ENCODE data around the gene S100A2.
"Not testable (repeated sequence)": the region's sequence is repeated elsewhere in the genome, so short reads cannot be mapped to it uniquely, and the experiment has no call there.

S100A2 gene

DNA sequence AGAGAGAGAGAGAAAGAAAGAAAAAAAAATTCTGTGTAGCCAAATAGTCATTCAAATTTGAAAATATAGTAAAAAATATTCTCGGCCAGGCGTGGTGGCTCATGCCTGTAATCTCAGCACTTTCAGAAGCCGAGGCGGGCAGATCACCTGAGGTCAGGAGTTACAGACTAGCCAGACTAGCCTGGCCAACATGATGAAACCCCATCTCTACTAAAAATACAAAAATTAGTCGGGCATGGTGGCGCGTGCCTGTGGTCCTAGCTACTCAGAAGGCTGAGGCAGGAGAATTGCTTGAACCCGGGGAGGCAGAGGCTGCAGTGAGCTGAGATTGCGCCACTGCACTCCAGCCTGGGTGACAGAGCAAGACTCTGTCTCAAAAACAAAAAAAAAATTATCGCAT is 22.4 kb upstream of the S100A2 start:
- not testable (repeated sequence) for DNase-seq

DNA sequence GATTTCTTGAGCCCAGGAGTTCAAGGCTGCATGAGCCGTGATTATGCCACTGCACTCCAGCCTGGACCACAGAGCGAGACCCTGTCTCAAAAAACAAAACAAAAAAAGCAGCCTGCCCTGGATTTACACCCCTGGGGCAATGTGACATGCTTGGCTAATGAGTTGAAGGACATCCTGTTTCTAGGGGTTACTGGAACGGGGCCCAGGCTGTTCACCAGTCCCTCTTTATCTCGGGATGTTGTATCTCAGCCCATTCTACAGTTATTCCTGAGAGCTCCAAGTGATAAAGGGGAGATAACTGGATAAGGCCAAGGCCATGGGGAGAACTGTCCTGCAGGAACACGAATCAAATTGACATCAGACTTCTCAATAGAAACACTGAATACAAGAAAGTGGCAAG is 21.7 kb upstream of the S100A2 start:
- DNase-seq: no peak

DNA sequence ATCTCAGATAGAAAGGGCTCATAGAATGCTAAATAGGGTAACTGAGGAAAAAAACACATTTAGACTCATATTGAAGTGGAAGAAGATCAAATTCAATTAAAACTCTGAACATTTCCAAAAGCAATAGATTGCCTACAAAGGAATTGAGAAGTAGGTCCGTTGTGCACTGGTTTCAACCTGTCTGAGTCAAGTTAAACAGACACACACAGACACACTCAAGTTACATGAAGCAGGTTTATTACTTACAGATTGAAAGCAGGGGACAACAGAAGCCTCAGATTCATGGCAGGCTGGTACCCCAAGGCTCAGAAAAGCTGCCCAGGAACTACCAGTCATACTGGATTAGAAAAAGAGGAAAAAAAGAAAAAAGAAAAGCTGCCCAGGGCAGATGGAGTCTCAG is 20.7 kb upstream of the S100A2 start:
- no peak for DNase-seq

DNA sequence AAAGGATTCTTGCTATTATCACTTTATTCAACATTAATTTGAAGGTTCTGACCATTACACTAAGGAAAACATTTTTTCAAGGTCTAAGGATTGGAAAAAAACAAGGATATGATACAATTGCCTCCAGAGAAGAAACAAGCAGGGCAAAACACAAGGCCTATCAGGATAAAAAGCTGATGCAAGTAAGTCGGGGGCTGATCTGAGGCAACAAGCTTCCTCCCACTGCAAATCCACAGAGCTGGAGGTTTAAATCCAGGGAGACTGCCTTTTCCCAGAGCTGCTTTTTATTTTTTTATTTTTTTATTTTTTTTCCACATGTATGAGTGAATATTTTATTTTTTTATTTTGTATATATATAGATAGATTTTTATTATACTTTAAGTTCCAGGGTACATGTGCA is 19.4 kb upstream of the S100A2 start:
- no peak for DNase-seq

DNA sequence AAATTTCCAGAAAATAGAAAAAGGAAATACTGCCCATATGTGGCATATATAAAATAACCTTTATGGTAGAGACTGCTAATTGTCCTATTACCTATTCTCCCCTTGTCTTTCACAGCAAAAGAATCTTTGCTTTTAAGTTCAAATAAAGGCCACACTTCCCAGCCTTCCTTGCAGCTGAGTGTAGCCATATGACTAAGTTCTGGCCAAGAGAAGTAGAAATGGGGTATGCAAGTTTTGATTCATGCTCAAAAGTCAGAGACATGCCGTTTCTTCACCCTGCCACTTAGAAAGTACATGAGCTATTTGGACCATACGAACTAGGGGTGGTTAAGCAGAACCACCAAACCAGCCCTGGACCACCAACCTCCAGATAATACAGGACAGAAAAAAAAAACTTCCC is 18.3 kb upstream of the S100A2 start:
- no peak for DNase-seq

DNA sequence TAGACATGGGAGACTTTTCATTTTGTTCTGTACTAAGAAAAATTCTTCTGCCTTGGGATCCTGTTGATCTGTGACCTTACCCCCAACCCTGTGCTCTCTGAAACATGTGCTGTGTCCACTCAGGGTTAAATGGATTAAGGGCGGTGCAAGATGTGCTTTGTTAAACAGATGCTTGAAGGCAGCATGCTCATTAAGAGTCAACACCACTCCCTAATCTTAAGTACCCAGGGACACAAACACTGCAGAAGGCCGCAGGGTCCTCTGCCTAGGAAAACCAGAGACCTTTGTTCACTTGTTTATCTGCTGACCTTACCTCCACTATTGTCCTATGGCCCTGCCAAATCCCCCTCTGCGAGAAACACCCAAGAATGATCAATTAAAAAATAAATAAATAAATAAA is 17.9 kb upstream of the S100A2 start:
- DNase-seq: not testable (repeated sequence)

DNA sequence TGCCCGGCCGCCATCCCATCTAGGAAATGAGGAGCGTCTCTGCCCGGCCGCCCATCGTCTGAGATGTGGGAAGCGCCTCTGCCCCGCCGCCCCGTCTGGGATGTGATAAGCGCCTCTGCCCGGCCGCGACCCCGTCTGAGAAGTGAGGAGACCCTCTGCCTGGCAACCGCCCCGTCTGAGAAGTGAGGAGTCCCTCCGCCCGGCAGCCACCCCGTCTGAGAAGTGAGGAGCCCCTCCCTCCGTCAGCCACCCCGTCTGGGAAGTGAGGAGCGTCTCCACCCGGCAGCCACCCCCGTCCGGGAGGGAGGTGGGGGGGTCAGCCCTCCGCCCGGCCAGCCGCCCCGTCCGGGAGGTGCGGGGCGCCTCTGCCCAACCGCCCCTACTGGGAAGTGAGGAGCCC is 17.2 kb upstream of the S100A2 start:
- DNase-seq: not testable (repeated sequence)

DNA sequence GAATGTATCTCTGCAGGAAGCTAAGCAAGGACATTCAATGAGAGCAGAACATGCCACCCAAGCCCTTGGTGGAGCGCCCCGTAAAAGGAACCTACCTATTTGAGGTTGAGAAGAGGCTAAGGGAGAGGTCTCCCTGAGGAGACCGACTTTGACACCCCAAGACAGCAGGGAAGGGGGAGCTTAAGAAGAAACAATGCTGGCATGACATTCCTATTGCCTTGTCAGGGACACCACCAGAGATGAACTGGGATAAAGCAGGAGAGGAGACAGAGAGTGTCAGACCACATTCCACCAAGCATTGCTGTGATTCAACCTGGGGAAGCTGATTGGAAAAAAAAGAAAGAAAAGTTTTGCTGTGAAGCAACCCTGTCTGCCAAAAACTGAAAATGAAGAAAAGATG is 13.3 kb upstream of the S100A2 start:
- no peak for DNase-seq

DNA sequence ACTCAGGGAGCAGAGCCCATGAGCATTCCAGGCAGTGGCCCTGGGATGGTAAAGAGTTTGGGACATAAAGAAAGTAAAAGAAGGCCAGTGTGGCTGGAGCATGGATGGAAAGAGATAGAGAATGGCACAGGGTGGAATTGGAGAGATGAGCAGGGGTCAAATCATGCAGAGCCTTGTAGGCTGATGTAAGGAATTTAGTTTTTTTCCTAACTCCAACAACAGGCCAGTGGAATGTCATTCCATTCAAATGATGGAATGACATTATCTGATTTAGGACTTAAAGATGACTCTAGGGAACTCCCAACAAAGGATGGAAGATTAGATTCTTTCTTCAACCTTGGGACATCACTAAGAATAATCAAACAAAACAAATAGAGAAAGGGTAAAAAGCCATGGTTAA is 12.8 kb upstream of the S100A2 start:
- no peak for DNase-seq

DNA sequence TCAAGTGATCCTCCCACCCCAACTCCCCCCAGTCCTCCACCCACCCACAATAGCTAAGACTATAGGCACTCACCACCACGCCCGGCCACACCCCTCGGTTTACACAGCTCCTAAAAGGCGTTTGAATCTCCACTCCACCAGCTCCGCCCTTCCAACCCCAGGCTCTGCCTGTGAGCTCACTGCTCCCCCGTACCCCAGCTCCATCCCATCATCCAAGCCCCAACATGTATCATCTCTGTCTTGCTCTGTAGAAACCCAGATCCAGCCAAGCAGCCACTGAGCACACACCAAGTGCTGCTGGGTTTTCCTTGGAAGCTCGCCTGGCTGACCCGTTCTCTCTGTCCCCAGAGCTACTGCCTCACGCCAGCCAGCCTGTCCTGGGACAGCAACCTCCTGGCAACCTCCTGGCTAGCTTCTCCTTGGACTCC is 12.0 kb upstream of the S100A2 start:
- DNase-seq: no peak

DNA sequence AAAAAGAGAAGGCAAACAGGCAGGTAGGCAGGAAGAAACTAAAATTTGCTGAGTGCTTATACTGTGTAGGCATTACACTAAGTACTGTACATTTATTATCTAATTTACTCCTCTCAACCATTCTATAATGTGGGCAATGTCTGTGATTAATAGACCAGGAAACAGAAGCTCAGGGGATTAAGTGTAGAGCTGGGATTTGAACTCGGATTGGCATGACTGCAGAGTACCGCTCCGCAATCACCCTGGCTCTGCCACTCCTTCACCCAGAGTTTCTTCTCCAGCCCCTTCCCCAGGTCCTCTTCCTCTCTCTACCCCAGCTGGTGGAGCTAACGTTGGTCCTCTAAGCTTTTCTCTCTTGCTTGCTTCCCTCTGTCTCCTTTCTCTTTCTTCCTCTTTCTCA is 11.5 kb upstream of the S100A2 start:
- no peak for DNase-seq

DNA sequence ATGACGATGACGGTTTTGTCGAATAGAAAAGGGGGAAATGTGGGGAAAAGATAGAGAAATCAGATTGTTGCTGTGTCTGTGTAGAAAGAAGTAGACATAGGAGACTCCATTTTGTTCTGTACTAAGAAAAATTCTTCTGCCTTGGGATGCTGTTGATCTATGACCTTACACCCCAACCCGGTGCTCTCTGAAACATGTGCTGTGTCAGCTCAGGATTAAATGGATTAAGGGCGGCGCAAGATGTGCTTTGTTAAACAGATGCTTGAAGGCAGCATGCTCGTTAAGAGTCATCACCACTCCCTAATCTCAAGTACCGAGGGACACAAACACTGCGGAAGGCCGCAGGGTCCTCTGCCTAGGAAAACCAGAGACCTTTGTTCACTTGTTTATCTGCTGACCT is 9.9 kb upstream of the S100A2 start:
- DNase-seq: peak in 1 of 3 experiments; percentile 52

DNA sequence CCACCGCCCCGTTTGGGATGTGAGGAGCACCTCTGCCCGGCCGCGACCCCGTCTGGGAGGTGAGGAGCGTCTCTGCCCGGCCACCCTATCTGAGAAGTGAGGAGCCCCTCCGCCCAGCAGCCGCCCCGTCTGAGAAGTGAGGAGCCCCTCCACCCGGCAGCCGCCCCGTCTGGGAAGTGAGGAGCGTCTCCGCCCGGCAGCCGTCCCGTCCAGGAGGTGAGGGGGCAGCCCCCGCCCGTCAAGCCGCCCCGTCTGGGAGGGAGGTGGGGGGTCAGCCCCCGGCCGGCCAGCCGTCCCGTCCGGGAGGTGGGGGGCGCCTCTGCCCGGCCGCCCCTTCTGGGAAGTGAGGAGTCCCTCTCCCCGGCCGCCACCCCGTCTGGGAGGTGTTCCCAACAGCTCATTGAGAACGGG is 9.4 kb upstream of the S100A2 start:
- not testable (repeated sequence) for DNase-seq

DNA sequence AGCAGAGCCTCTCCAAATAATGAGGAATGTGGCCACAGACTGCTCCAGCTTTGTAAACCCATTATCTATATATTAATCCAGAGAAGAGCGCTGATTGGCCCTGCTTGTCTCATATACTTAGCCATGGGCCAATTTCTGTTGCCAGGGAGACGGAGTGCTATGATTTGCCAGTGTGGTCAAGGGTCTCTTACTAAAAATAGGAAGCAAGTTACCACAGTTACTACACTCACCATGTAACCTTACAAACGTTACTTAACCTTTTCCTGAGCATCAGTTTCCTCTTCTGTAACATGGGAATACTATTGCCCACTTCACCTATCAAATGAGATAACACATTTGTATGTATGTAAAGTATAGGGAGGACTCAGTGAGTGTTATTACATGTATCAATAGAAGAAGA is 7.7 kb upstream of the S100A2 start:
- DNase-seq: peak in 1 of 3 experiments; percentile 52

DNA sequence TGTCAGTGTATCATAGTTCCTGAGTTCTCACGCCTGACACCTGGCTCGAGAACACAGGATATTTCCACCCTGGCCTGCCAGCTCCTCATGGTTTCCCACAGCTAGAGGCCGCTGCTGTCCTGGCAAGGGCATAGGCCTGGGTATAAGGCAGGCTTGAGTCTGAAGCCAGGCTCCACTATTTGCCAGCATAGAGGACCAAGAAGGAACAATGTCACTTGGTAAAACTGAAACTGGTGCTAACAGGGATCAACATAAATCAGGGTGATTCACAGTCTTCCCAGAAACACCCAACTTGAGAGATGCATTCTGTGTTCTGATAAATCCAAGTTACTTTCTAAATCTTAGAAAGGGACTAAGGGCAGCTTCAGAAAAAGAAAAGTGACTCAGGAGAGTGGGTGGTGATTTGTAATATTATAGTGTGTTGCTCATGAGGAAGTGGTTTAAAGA is 6.9 kb upstream of the S100A2 start:
- DNase-seq: peak; percentile 57 to 76 (median 70)

DNA sequence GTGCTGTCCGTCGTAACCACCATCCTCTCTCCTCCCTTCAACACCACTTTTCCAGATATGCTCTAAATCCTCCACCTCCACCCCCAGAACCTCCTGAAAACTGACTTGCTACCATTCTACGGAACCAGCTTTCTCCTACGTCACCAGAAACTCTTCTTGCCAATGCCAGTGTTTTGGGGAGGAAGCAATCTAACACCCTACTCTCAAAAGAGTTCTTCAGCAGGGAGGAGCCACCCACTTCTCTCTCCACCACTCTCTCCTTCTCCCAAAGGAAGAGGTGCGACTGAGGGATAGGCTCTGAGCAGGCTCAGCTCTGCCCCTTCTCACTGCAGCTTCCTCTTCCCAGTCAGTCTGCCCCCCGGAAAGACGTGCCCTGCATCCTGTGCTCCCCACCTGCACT is 6.1 kb upstream of the S100A2 start:
- DNase-seq: no peak

DNA sequence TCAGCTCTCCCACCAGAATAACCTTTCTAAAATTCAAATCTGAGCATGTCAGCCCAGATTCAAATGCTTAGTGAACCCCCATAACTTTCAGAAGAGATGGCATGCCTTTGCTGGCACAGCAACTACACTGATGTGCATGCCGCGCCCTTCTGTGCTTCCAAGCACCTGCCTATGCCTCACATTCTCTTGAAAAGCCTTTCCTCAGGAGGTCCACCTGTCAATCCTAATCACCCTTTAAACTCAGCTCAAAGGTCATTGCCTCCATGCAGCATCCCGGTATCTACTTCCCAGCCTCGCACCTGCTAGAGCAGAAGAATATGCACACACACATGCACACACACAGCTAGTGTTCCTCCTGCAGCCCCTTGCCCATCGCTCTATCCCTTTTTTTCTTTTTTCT is 5.2 kb upstream of the S100A2 start:
- peak in 1 of 3 experiments; percentile 16 for DNase-seq

DNA sequence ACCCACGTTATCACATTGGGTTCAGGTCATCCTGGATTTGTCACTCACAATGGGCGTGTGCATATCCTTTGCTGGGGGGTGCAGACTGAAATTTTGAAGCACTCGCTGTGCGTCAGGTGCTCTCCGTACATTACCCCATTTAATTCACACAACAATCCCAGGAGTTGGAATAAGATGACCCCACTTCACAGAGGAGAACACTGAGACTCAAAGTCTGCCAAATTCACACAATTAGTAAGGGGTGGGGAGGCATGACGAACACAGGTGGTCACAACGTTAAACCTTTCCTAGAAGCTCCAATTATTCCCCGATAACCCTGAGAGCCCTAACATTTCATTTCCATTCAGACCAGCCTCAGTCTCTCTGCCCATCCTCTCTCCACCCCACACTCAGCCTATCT is 3.8 kb upstream of the S100A2 start:
- no peak for DNase-seq

DNA sequence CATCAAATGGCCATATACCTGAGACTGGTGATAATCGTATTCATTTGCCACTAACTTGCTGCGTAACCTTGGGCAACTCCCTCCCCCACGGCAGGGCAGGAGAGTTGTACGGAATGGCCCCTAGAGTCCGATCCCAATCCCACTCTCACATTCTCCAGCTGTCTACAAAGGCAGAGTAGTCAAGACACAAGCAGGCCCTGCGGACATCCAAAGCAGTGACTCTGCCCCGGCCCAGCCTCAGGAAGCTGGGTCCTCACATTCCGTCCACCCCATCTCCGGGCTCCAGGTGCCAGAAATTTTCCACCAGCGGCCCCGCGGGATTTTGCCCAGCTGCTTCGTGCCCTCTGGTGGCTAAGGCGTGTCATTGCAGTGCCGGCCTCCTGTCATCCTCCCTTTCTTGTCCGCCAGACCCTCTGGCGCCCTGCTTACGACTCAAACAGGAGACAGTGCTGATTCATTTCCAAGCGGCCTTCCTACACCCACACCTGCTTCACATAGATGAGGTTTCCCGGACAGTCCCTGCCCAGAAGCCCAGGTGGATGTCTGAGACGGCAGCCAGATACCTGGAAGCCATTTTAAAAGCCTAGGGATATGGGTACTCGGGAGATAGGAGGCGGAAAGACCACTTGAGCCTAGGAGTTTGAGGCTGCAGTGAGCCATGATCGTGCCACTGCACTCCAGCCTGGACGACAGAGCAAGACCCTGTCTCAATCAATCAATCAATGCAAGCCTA is 2.9 kb upstream of the S100A2 start:
- DNase-seq: peak; percentile 82 to 99 (median 92)

DNA sequence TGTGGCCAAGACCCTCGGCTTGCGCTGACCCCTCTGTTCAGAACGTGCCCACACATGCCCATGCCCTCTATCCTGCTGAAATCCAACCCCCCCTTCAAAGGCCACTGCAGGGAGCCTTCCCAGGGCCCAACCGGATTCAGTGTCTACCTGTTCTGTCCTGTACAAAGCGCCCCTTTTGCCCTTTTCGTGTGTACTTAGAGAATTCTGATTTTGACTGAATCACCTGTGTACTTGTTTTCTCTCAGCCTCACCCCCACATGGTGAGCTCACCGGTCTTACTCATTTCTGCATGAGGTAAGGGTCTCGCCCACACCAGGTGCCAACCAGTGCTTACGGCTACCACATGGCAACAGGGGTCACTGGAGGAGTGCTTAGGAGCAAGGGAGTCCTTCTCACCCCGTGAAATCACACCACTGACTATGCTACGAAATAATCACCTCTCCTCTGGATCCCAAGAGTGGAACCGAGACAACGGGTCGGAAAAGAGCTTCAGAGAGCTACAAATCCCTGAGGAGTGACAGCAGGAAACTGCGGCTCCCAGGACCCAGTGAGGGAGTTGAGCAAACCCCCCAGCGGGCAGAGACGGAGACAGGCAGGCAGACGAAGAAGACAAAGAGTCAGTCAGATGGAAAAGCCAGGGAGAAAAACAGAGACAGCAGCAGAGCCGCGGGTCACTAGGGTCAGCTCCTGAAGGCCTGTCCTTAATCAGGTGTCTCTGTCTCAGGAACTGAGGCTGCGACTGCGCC is 2.1 kb upstream of the S100A2 start:
- DNase-seq: peak in 2 of 3 experiments; percentile 25 to 46

DNA sequence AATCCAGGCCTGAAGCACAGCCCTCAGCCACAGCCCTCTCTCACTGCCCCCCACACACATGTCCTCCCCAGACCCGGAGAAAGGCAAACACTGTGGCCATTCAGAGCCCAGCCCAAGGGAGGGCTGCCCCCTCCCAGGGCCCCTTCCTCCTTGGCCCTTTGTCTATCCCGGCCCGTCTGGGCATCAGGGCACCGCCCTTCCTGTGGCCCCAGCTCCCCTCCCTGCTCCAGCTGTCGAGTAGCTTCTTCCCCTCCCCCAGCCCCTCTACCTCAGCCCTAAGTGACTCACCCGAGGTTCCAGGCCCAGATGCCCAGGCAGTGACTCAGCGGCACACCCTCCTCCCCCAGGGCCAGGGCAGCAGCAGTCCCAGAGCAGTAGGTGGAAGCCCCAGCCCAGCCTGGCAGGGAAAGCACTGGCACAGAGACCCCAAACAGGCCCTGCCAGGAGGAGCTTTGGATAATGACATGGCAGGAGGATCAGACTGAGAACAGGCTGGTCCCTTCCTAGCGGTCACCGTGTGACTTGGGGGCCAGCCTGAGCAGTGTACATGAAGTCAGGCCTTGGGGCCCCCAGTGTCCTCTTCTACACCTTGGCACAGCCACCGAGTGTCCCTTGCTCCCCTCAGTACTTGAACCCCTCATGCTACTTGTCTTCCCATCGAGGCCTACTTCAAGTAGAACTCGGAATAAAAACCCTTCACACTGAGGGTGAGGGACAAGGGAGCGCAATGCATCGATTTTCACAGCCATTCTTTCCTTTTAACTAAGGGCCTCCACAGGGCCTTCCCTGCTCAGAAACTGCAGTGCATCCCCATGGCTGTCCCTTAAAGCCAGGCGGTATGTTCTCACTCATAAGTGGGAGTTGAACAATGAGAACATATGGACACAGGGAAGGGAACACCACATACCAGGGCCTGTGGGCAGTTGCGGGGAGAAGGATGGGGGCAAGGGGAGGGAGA is 1.0 kb upstream of the S100A2 start:
- peak; percentile 61 to 70 (median 65) for DNase-seq

DNA sequence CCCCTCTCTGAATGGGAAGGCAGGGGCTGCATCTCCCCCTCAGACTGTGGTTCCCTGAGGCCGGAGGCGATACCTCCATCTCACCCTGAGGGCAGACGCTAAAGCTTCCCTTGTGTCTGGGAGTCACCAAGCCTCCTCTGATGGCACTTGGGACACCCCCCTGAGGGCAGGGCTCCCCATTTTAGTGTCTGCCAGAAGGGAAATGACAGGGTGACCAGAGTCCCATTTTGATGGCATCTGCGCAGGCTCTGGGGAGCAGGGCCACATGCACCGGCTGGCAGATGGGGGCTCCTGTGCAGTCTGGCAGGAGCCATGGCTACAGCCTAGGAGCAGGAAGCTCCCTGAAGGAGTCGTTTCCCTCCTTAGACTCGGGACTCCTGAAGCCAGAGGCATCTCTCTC is 1.7 kb downstream of the S100A2 start:
- no peak for DNase-seq

DNA sequence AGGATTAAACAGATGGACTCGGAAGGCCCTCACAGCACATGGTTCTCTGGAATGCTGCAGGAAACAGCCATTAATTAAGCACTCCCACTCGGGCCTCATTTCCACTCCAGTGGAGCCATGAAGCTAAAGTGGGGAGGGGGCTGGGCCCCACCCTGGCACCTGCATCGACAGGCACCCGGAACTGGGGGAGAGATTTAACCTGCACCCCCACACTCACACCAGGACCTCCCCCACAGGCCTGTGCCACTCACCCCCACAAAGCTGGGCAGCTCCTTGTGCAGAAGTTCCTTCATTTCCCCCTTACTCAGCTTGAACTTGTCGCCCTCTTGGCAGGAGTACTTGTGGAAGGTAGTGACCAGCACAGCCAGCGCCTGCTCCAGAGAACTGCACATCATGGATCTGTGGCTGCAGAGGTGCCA is 2.2 kb downstream of the S100A2 start:
- DNase-seq: no peak

Measured in NCI-H1417 (cell line).